GM12891 (cell line): ENCODE data around the gene SULF2.

Experiments
- SPI1 ChIP-seq: IDR thresholded peaks from 2 replicates; pipeline ENCODE4 v1.6.1; 2011; ENCODE audit warnings: low read depth, low read length, control low read depth
- TAF1 ChIP-seq: IDR thresholded peaks from 2 replicates; pipeline ENCODE4 v1.6.1; 2011; ENCODE audit warnings: low read depth, low read length, control low read depth

DNA sequence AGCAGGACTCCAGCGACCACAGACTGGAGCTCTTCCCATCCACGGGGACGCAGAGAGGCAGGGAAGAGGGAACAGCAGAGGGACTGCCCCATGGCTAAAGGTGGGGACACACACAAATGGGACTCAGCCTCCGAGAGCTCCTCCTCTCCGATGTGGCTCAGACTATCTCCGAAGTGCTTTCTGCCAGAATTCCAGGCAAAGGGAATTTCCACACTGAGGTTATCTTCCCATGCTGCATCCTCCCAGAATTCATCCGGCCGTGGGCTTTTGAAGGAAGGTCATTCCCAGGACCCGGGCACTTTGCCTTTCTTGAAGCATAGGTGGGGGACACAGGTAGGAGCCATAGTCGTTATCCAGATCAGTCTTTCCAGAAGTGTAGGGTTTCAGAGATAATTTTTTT lies 67.9 kb downstream of the SULF2 start:
- no peak for TF ChIP-seq SPI1
- no peak for TF ChIP-seq TAF1
